ENCODE data around the gene PPP1R12A. TPM values are rescaled to one million over a fixed set of nuclear protein-coding genes. Genes with fewer than 3 reads are reported as not detected.
"Not testable (repeated sequence)": the region's sequence is repeated elsewhere in the genome, so short reads cannot be mapped to it uniquely, and the experiment has no call there.

Gene PPP1R12A
- total RNA-seq, 1 donor from 2014 or later, result 374 TPM

DNA sequence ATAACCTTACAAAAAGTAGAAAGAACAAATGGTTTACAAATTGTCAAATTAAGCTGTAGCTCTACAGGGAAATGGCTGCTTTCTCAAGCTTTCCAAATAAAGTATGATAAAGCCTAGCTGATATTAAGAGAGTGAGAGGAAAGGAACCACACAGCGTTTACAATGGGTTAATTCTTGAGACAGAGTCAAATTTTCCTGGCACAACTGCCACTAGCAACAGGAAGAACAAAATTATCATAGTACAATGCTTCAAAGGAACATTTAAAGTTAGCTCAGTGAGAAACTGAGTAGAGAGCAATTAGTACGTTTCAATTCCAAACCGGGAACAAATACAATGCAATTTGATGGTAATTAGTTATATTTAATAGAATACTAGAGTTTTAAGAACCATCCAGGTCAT lies 116.0 kb downstream of the PPP1R12A start:
- intact Hi-C loops (cut with DNase I), result loop anchor here (10.0 kb wide), 2 partner anchors 116 to 366 kb away; partner anchors contain the start of gene PPP1R12A
- peaks cover 13 to 25% of the 10 kb centered on the region in 2 donors for H3K36me3 ChIP-seq
- no peaks in the 10 kb centered on the region for H3K27me3 ChIP-seq
- H3K27ac ChIP-seq, result peak overlapping the region; percentile 55 to 70
- peaks cover 0 to 19% of the 10 kb centered on the region in 2 donors for H3K4me1 ChIP-seq
- TF ChIP-seq CTCF (IDR thresholded peaks at IDR 0.05), result no peak
- no peaks in the 10 kb centered on the region for H3K9me3 ChIP-seq
- no peak for DNase-seq (ENCODE audit: low spot score in 2 of 2)
- peak overlapping the region in 1 of 2 donors; percentile 1 for H3K4me3 ChIP-seq

DNA sequence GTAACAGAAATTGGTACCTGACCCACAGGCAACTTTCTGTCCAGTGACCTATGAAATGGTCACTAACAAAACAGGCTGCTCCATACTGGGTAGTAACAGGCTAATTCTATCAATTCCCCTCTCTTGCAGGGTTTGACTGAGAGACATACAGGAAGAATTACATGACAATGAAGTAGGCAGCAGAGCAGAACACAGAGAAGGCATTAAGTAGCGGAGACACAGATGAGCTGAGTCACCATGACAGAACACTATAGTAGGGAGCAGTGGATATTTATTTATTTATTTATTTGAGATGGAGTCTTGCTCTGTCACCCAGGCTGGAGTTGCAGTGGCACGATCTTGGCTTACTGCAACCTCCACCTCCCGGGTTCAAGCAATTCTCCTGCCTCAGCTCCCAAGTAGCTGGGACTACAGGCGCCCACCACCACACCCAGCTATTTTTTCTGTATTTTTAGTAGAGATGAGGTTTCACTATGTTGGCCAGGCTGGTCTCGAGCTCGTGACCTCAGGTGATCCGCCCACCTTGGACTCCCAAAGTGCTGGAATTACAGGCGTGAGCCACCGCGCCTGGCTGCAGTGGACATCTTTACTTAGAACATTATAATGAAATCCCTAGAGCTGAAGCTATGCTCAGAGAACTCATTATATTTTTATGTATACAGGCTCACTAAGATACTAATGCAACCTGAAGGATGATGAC lies 150.4 kb downstream of the PPP1R12A start:
- H3K9me3 ChIP-seq; DNase-seq (ENCODE audit: low spot score in 2 of 2); H3K27me3 ChIP-seq; H3K4me3 ChIP-seq; intact Hi-C loops (cut with DNase I): not testable (repeated sequence)
- peaks cover 29 to 53% of the 10 kb centered on the region in 2 donors for H3K36me3 ChIP-seq
- peaks cover 0 to 11% of the 10 kb centered on the region in 2 donors for H3K4me1 ChIP-seq
- peak overlapping the region in 1 of 2 donors; percentile 29 for H3K27ac ChIP-seq

- intact Hi-C loops (cut with DNase I), result no loop called here
- no peak for TF ChIP-seq CTCF (IDR thresholded peaks at IDR 0.05)
- DNase-seq (ENCODE audit: low spot score in 2 of 2), result no peak
- H3K27me3 ChIP-seq, result no peaks in the 10 kb centered on the region
- H3K36me3 ChIP-seq, result peaks cover 32 to 40% of the 10 kb centered on the region in 2 donors
- peak overlapping the region; percentile 52 to 67 for H3K27ac ChIP-seq
- no peak overlapping the region for H3K4me3 ChIP-seq
- peaks cover 0 to 11% of the 10 kb centered on the region in 2 donors for H3K4me1 ChIP-seq
- no peaks in the 10 kb centered on the region for H3K9me3 ChIP-seq
Measured at GRCh38 chr12:79782172-79782900, 152.6 kb downstream of the PPP1R12A start.

- Histone ChIP-seq H3K27ac (no peak overlapping the region), H3K36me3 (peaks cover 19 to 28% of the 10 kb centered on the region in 2 donors)
- intact Hi-C loops (cut with DNase I), result no loop called here
Measured at GRCh38 chr12:79778802-79779448, 156.0 kb downstream of the PPP1R12A start.

GRCh38 chr12:79776111-79776510 lies 158.8 kb downstream of the PPP1R12A start:
- H3K4me1 ChIP-seq, result peaks cover 0 to 3% of the 10 kb centered on the region in 2 donors
- H3K9me3 ChIP-seq, result no peaks in the 10 kb centered on the region
- peaks cover 19 to 32% of the 10 kb centered on the region in 2 donors for H3K36me3 ChIP-seq
- peak overlapping the region; percentile 8 to 49 for H3K27ac ChIP-seq
- no peak for DNase-seq (ENCODE audit: low spot score in 2 of 2)
- TF ChIP-seq CTCF (IDR thresholded peaks at IDR 0.05), result no peak
- H3K27me3 ChIP-seq, result no peaks in the 10 kb centered on the region
- intact Hi-C loops (cut with DNase I), result no loop called here
- no peak overlapping the region for H3K4me3 ChIP-seq

More at GRCh38 chr12:79778802-79779448, 156.0 kb downstream of the PPP1R12A start:
- TF ChIP-seq CTCF (IDR thresholded peaks at IDR 0.05), result no peak
- Histone ChIP-seq H3K27me3 (no peaks in the 10 kb centered on the region), H3K4me3 (no peak overlapping the region), H3K9me3 (no peaks in the 10 kb centered on the region), H3K4me1 (peaks cover 0 to 10% of the 10 kb centered on the region in 2 donors)
- no peak for DNase-seq (ENCODE audit: low spot score in 2 of 2)
